Fibroblast of lung (primary cell): ENCODE measurements around the gene SCN1B.

Experiments used
- EZH2 ChIP-seq: IDR thresholded peaks from 2 replicates; pipeline ENCODE4 v1.5.1; 2012; ENCODE audit warnings: low read length, control low read depth, mild to moderate bottlenecking; ENCODE audit errors: missing control alignments
- TF ChIP-seq, protein P1 (sequence below), 2 donors: IDR thresholded peaks in 1 of 2; conservative IDR thresholded peaks in 1 of 2; 1 replicate in 1 of 2; 2 replicates in 1 of 2; pipeline ENCODE4 v1.5.1; 2011 to 2012; ENCODE audit warnings: low read length in 2 of 2, control low read depth in 1 of 2, inconsistent platforms in 1 of 2, low read depth in 1 of 2, mild to moderate bottlenecking in 1 of 2

DNA sequence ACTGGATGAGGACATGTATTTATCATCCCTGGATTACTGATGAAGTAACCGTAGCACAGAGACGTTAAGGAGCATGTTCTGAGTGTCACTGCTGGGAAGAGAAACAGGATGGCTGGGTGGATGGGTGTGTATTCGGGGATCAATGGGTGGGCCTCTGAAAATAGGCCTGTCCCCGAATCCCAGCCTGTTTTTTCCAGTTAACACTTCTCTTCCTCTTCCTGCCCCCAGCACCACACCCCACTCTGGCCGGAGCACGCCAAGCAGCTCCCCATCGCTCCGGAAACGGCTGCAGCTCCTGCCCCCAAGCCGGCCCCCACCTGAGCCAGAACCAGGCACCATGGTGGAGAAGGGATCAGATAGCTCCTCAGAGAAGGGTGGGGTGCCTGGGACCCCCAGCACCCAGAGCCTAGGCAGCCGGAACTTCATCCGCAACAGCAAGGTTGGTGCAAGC is 21.4 kb upstream of the SCN1B start:
- TF ChIP-seq, protein P1, sequence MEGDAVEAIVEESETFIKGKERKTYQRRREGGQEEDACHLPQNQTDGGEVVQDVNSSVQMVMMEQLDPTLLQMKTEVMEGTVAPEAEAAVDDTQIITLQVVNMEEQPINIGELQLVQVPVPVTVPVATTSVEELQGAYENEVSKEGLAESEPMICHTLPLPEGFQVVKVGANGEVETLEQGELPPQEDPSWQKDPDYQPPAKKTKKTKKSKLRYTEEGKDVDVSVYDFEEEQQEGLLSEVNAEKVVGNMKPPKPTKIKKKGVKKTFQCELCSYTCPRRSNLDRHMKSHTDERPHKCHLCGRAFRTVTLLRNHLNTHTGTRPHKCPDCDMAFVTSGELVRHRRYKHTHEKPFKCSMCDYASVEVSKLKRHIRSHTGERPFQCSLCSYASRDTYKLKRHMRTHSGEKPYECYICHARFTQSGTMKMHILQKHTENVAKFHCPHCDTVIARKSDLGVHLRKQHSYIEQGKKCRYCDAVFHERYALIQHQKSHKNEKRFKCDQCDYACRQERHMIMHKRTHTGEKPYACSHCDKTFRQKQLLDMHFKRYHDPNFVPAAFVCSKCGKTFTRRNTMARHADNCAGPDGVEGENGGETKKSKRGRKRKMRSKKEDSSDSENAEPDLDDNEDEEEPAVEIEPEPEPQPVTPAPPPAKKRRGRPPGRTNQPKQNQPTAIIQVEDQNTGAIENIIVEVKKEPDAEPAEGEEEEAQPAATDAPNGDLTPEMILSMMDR (conservative IDR thresholded peaks at IDR 0.05 in 1 of 2, IDR thresholded peaks at IDR 0.05 in 1 of 2; ENCODE audit: low read depth in 1 of 2, low read length in 2 of 2) = no peak
- TF ChIP-seq EZH2 = no peak
